ENCODE measurements around the gene IL26.

- TF ChIP-seq CTCF (IDR thresholded peaks at IDR 0.05) (no peak), POLR2A (IDR thresholded peaks at IDR 0.05) (no peak)
These were observed 27.9 kb upstream of the IL26 start, which contains the start of gene IL22 for GRCh38 chr12:68253504-68253903.

Measured in adrenal gland (tissue), 5 donors.